Gastroesophageal sphincter (tissue), 3 donors: ENCODE data around the gene PLA2G2F.

Experiments
- CTCF ChIP-seq, 4 experiments: fragments of 200-600 bp in 2 of 4; fragments of 450-650 bp in 2 of 4; sonication (generic) in 1 of 4; IDR thresholded peaks; one replicate each; pipeline ENCODE4 v1.5.1; 2017 to 2019; ENCODE audit warnings: antibody characterized with exemption in 4 of 4, mild to moderate bottlenecking in 2 of 4, moderate library complexity in 2 of 4
- POLR2AphosphoS5 ChIP-seq: sonication (generic); formaldehyde crosslinking; IDR thresholded peaks from one replicate; pipeline ENCODE4 v1.6.1; 2017; ENCODE audit warnings: antibody characterized with exemption

GRCh38 chr1:20172033-20172590 lies 33.0 kb downstream of the PLA2G2F start:
- TF ChIP-seq CTCF (IDR thresholded peaks at IDR 0.05) (no peak), POLR2AphosphoS5 (no peak)
